ENCODE measurements around the gene COL15A1.

The COL15A1 gene

DNA sequence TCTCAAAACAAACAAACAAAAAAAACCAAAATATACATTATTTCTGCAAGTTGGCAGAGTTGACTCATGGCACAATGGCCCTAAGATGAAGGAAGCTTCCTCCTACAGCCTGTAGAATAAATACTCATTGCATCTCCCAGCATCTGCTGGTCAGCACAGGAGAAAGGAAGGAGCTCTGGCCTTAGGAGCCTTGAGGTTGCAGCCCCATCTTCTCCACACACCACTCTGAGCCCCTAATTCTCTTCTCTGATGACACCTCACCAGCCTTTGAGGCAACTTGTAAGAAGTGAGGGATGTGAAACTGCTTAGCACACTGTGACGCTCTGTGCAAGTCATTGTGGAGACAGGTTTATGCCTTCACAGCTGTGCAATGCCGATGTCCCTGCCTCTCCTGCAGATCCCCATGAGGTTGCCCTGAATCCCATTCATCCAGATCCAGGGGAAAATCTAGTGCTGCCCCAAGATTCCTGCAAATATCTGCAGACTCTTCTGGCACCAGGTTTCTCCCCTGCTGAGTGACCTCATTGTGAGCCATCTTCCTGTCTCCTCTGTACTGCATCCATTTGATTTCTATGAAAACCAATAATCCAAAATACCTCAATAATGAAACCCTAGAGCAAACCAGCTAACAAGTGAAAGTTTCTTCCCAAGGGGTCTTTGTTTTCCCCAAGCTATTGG lies 95.9 kb downstream of the COL15A1 start:
- peak overlapping the region; percentile 76 for H3K27ac Mint-ChIP-seq
- peaks cover 13% of the 10 kb centered on the region for H3K36me3 Mint-ChIP-seq (ENCODE audit: low read depth)
- no peak overlapping the region for H3K4me3 Mint-ChIP-seq
- H3K9me3 Mint-ChIP-seq, result peaks cover 13% of the 10 kb centered on the region
- peaks cover 49% of the 10 kb centered on the region for H3K4me1 Mint-ChIP-seq (ENCODE audit: low read depth)
- no peaks in the 10 kb centered on the region for H3K27me3 Mint-ChIP-seq (ENCODE audit: low read depth)

DNA sequence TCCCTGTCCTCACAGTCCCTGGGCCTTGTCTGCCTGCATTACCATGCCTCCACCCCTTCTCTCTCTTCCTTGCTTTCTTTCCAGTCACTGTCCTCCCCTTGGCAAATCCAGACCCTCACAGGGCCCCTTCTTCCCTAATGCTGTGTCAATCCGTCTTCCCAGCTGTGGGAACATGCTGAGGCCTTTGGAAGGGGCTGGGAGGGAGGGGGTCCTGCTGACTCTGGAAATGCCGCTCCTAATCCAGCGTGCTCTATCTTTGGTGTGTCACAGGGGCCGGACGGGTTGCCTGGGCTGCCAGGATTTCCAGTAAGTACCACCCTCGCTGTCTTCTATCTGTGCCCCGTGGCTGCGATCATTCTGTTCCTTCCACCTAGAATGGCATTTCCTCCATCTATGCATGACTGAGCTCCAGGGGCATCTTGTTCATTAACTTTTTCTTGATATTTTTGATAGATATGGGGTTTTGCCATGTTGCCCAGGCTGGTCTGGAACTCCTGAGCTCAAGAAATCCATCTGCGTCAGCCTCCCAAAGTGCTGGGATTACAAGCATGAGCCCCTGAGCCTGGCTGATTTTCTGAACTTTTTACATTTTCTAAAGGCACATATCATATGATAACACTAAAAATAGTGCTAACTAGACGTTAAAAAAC lies 96.7 kb downstream of the COL15A1 start:
- Mint-ChIP-seq H3K27ac (no peak overlapping the region), H3K4me3 (no peak overlapping the region), H3K9me3 (peaks cover 19% of the 10 kb centered on the region), H3K27me3 (ENCODE audit: low read depth) (no peaks in the 10 kb centered on the region), H3K4me1 (ENCODE audit: low read depth) (peaks cover 50% of the 10 kb centered on the region), H3K36me3 (ENCODE audit: low read depth) (peaks cover 20% of the 10 kb centered on the region)

DNA sequence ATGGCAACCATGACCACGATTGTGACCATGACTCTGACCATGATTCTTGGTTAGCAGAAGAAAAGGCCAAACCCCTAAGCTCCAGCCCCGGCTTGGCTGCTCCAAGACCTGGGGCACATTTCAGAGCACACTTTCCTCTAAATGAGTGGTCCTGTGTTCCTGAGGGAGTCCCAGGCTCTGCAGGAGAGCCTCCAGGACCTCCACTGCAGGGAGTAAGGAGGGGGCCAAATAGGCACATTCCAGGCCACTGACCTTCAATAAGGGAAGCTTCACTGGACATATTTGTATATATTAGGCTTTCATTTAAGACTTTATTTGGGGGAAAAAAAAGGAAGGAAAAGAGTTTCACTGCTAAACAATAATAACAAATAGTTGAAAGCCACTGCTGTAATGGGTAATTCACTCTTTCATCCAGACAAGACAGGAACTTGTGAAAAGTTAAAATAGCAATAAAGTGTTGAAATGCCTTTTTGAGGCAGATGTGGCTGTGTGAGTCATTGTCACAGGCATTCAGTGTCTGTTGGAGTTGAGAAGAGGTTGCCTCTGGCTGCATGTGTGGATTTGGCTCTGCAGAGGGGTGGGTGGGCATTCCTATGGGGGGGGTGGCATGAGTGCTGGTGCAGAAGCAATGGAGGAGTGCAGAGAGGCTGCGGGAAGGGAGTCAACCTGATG lies 97.3 kb downstream of the COL15A1 start:
- Mint-ChIP-seq H3K9me3 (peaks cover 24% of the 10 kb centered on the region), H3K36me3 (ENCODE audit: low read depth) (peaks cover 24% of the 10 kb centered on the region), H3K27ac (peak overlapping the region; percentile 22), H3K27me3 (ENCODE audit: low read depth) (no peaks in the 10 kb centered on the region), H3K4me3 (no peak overlapping the region), H3K4me1 (ENCODE audit: low read depth) (peaks cover 49% of the 10 kb centered on the region)

DNA sequence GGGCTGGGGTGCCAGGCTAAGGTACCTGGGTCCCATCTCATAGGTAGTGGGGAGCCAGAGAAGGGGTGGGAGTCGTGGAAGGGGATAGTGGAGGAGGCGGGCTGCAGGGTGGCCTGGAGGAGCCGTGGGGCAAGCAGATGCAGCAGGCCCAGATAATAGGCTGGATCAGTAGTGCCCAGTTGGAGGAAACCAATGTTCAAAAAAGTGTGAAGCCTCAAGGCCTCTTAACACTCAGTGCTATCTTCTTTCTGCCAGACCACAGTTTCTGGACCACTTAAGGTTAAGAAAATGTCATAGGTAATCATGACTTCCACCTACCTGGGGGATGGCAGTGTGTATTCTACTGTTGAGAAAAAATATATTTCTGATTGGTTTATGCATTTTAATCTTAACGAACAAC lies 97.9 kb downstream of the COL15A1 start:
- Mint-ChIP-seq H3K27me3 (ENCODE audit: low read depth) (no peaks in the 10 kb centered on the region), H3K36me3 (ENCODE audit: low read depth) (peaks cover 24% of the 10 kb centered on the region), H3K4me3 (no peak overlapping the region), H3K4me1 (ENCODE audit: low read depth) (peaks cover 53% of the 10 kb centered on the region), H3K9me3 (peaks cover 24% of the 10 kb centered on the region), H3K27ac (peak overlapping the region; percentile 22)

DNA sequence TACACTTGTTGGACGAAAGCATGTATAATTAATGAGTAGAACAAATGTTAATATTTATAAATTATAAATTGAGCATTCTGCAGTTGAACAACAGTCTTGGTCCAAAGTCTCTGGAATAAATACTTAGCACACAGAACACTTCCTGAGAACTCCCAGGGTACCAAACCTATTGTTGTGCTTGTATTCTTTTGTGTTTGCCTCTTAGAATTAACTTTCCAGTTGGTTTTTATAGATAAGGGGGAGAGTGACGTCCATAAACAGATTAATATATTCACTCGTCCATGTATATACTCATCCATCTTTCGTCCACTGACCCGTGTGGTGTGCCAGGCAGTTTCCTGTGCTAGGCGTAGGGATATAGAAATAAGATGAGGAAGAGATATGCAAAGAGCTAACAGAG lies 98.9 kb downstream of the COL15A1 start:
- Mint-ChIP-seq H3K4me3 (no peak overlapping the region), H3K36me3 (ENCODE audit: low read depth) (peaks cover 24% of the 10 kb centered on the region), H3K27me3 (ENCODE audit: low read depth) (no peaks in the 10 kb centered on the region), H3K27ac (no peak overlapping the region), H3K9me3 (peaks cover 24% of the 10 kb centered on the region), H3K4me1 (ENCODE audit: low read depth) (peaks cover 55% of the 10 kb centered on the region)

DNA sequence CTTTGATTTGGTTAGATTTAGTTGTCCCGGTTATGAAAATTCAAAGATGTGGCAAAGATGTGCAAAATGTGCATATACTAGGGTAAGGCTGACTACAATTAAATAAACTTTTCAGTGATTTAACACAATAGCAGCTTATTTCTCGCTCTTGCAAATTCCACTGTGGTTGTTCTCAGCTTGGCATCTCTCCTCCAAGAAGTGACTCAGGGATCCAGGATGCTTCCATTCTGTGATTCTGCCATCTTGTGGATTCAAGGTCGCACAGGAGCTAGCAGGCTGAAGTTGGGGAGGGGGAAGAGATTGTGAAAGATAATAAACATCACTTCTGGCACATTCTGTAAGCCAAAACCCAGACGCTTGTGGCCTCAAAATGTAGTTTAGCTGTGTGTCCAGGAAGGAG lies 101.1 kb downstream of the COL15A1 start:
- Mint-ChIP-seq H3K9me3 (peaks cover 24% of the 10 kb centered on the region), H3K4me1 (ENCODE audit: low read depth) (peaks cover 62% of the 10 kb centered on the region), H3K4me3 (no peak overlapping the region), H3K27me3 (ENCODE audit: low read depth) (no peaks in the 10 kb centered on the region), H3K27ac (peak overlapping the region; percentile 81), H3K36me3 (ENCODE audit: low read depth) (peaks cover 29% of the 10 kb centered on the region)

DNA sequence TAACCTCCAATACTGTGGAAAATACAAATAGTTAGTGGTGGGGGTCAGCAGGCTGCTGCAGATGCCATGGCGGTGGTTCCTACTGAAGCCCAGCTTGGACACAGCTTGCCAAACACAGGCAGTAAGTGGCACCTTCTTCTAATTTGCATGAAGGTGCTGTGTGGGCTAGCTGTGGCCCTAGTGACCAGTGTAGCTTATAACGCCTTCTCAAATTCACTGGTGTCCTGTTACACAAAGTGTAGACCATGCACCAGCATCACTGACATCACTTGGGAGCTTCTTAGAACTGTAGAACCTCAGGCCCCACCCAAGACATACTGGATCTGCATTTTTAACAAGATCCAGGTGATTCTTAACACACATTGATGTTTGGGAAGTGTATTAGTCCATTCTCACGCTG lies 102.4 kb downstream of the COL15A1 start:
- Mint-ChIP-seq H3K27me3 (ENCODE audit: low read depth) (no peaks in the 10 kb centered on the region), H3K4me1 (ENCODE audit: low read depth) (peaks cover 63% of the 10 kb centered on the region), H3K4me3 (no peak overlapping the region), H3K9me3 (peaks cover 24% of the 10 kb centered on the region), H3K36me3 (ENCODE audit: low read depth) (peaks cover 29% of the 10 kb centered on the region), H3K27ac (no peak overlapping the region)

DNA sequence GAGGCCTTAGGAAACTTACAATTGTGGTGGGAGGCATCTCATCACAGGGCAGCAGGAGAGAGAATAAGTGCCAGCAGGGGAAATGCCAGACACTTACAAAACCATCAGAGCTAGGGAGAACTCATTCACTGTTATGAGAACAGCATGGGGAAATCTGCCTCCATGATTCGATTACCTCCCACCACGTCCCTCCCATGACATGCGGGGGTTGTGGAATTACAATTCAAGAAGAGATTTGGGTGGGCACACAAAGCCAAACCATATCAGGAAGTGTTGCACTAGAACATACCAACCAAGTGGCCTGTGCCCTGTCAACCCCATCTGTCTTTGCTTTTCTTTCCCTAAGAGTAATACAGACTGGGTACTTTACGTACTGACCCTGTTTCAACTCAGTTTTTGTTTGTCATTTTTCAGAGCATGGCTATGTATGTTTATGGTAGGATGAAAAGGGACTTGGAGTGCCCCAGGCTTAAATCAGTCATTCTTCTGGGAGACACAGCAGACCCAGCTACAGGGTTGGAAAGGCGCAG lies 102.9 kb downstream of the COL15A1 start:
- Mint-ChIP-seq H3K4me1 (ENCODE audit: low read depth) (peaks cover 60% of the 10 kb centered on the region), H3K36me3 (ENCODE audit: low read depth) (peaks cover 29% of the 10 kb centered on the region), H3K9me3 (peaks cover 24% of the 10 kb centered on the region), H3K27me3 (ENCODE audit: low read depth) (no peaks in the 10 kb centered on the region), H3K27ac (peak overlapping the region; percentile 49), H3K4me3 (no peak overlapping the region)

DNA sequence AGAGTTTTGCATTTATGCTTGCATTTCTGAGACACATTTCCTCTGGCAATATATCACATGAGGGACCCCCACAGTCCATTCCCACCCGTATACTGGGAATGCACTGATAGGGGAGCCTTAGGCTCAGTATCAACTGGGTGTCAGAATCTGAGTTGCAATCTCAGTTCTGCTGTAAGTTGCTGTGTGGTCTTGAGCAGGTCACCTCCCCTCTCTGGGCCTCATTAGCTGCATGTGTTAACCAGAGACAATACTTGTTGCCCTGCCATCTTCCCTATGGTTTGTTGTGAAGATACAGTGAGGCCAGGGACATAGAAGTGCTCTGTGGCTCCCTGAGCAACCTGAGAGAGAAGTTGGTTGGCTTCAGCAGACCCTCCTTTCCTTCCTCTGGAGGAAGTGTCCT lies 105.5 kb downstream of the COL15A1 start:
- Mint-ChIP-seq H3K27me3 (ENCODE audit: low read depth) (no peaks in the 10 kb centered on the region), H3K27ac (no peak overlapping the region), H3K4me3 (no peak overlapping the region), H3K36me3 (ENCODE audit: low read depth) (peaks cover 20% of the 10 kb centered on the region), H3K4me1 (ENCODE audit: low read depth) (peaks cover 73% of the 10 kb centered on the region), H3K9me3 (peaks cover 15% of the 10 kb centered on the region)

DNA sequence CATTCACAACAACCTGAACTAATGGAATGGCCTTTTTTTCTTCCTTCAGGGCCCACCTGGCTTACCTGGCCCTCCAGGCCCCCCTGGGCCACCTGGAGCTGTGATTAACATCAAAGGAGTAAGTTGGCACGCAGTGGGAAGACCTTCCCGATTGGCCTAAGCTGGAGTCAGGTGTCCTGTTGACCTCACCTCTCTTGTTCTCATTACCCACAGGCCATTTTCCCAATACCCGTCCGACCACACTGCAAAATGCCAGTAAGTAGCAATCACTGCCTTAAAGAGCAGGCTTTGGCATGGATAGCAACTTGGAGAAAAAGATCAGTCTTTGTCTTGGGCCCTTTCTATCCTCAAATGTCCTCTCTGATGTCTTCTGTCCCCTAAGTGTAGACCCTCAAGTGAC lies 105.9 kb downstream of the COL15A1 start:
- Mint-ChIP-seq H3K36me3 (ENCODE audit: low read depth) (peaks cover 16% of the 10 kb centered on the region), H3K27ac (no peak overlapping the region), H3K4me3 (no peak overlapping the region), H3K9me3 (peaks cover 11% of the 10 kb centered on the region), H3K27me3 (ENCODE audit: low read depth) (no peaks in the 10 kb centered on the region), H3K4me1 (ENCODE audit: low read depth) (peaks cover 72% of the 10 kb centered on the region)

DNA sequence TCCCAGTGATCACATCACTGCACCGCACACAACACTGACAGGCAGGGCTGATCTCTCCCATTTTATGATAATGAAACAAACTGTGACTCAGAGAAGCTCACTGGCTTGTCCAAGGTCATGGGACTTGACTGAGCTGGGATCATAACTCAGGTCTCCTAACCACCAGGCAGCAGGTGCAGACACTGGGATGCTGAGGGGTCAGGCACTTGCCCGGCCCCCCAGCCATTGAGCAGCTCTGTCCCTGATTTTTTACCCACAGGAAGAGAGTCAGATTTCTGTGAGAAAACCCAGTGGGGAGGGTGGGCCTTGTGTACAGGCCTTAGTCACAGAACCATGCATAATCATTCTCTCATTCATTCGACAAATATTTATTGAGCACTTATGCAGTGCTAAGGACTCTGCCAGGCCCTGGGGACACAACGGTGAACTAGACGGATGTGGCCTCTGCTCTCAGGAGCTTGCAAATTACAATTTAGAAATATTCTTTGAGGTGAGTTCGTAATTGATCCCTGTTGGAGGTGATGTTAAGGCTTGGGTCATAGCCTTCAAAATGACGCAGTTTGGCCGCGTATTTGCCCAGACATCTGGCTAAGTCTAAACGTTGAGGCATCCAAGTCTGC lies 106.7 kb downstream of the COL15A1 start:
- peaks cover 4% of the 10 kb centered on the region for H3K9me3 Mint-ChIP-seq
- peak overlapping the region; percentile 34 for H3K27ac Mint-ChIP-seq
- H3K27me3 Mint-ChIP-seq (ENCODE audit: low read depth), result no peaks in the 10 kb centered on the region
- peaks cover 70% of the 10 kb centered on the region for H3K4me1 Mint-ChIP-seq (ENCODE audit: low read depth)
- peaks cover 12% of the 10 kb centered on the region for H3K36me3 Mint-ChIP-seq (ENCODE audit: low read depth)
- no peak overlapping the region for H3K4me3 Mint-ChIP-seq

DNA sequence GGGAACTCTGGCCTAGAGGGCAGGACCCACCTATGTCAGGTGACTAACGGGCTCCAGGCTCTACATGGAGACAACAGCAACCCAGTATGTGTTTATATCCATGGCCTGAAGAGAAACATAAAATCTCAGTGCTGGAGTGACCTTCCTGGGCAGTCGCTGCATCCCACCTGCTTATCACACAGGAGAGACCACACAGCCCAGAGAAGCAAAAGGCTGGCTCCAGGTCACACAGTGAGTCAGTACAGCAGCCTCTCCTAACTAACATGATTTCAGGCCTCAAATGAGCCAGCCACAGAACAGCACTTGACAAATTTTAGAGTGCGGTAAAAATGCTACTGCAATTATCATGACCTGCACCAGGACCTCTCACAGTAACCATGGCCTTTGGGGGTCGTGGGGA lies 107.2 kb downstream of the COL15A1 start:
- Mint-ChIP-seq H3K4me1 (ENCODE audit: low read depth) (peaks cover 71% of the 10 kb centered on the region), H3K9me3 (no peaks in the 10 kb centered on the region), H3K27me3 (ENCODE audit: low read depth) (no peaks in the 10 kb centered on the region), H3K4me3 (no peak overlapping the region), H3K27ac (no peak overlapping the region), H3K36me3 (ENCODE audit: low read depth) (peaks cover 12% of the 10 kb centered on the region)

DNA sequence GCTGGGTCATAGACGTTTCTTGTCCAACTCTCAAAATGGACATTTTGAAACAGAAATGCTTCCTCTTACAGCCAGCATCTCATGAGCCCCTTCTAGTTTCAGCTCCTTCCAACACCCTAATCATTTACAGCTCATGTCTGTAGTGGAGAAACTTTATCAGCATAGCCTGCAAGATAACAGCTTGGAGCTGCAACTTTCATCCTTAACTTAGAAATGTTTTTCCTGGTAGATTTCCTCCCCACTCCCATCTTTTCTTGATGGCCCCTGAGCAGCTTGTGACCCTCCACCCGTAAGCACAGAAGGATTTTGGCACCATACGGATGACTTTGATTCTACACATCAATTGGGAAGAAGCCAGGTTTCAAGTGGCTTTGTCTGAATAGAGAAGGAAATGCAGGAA lies 107.7 kb downstream of the COL15A1 start:
- H3K4me3 Mint-ChIP-seq, result no peak overlapping the region
- peaks cover 15% of the 10 kb centered on the region for H3K36me3 Mint-ChIP-seq (ENCODE audit: low read depth)
- H3K27me3 Mint-ChIP-seq (ENCODE audit: low read depth), result no peaks in the 10 kb centered on the region
- no peak overlapping the region for H3K27ac Mint-ChIP-seq
- peaks cover under 1% of the 10 kb centered on the region for H3K9me3 Mint-ChIP-seq
- peaks cover 71% of the 10 kb centered on the region for H3K4me1 Mint-ChIP-seq (ENCODE audit: low read depth)

DNA sequence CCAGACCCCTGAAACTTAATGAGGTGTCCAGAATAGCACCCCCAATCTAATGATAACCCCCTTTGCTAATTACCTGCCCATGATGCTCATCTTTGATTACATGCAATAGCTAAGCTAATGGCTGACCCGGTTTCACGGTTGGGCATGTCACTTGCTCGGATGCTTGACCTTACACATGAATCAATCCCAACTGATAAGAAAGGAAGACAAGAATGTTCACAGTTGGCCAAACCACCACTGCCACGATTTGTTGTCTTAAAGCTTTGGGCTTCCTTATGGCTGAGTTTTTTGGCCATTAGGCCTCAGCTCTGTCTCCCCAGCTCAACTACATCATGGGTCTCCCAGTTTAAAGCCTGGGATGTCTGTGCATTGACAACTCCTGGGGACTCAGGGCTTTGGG lies 108.1 kb downstream of the COL15A1 start:
- Mint-ChIP-seq H3K27ac (no peak overlapping the region), H3K4me1 (ENCODE audit: low read depth) (peaks cover 71% of the 10 kb centered on the region)

More for the DNA sequence above, 108.1 kb downstream of the COL15A1 start:
- no peaks in the 10 kb centered on the region for H3K27me3 Mint-ChIP-seq (ENCODE audit: low read depth)
- no peak overlapping the region for H3K4me3 Mint-ChIP-seq
- peaks cover 19% of the 10 kb centered on the region for H3K36me3 Mint-ChIP-seq (ENCODE audit: low read depth)
- H3K9me3 Mint-ChIP-seq, result peaks cover 5% of the 10 kb centered on the region

Measured in T-helper 1 cell treated with Interleukin-12 subunit alpha and Interleukin-12 subunit beta and Interleukin-4 antibody, amounts not matched to agents 30 μg/mL and 1 μg/mL, for 36 hours (primary cell).